ENCODE results near the gene MBL2.

MBL2 gene

GRCh38 chr10:52750629-52751028 is 22.0 kb downstream of the MBL2 start:
- Histone ChIP-seq H3K9me2 (replicated peaks; ENCODE audit: control insufficient read depth, low read length) (no peaks in the 10 kb centered on the region), H4K20me1 (ENCODE audit: control insufficient read depth, insufficient read depth, low read depth, low read length) (no peaks in the 10 kb centered on the region), H3K79me2 (ENCODE audit: control insufficient read depth, low read length) (peaks cover 10% of the 10 kb centered on the region), H3K4me3 (ENCODE audit: low read length) (no peak overlapping the region), H3K4me1 (ENCODE audit: control insufficient read depth, low read length) (peaks cover 32% of the 10 kb centered on the region), H3K9me3 (ENCODE audit: control insufficient read depth, insufficient read depth, low read length) (no peaks in the 10 kb centered on the region), H3F3A (ENCODE audit: control insufficient read depth, insufficient read depth) (no peaks in the 10 kb centered on the region), H3K36me3 (ENCODE audit: control insufficient read depth, low read length) (no peaks in the 10 kb centered on the region), H3K27me3 (ENCODE audit: control insufficient read depth, low read length) (no peaks in the 10 kb centered on the region), H3K27ac (ENCODE audit: low read depth, low read length) (no peak overlapping the region), H3K4me2 (ENCODE audit: low read length) (no peak overlapping the region)
- TF ChIP-seq CTCF (IDR thresholded peaks at IDR 0.05; ENCODE audit: low read depth, low read length, poor library complexity, severe bottlenecking) = no peak

- Histone ChIP-seq H3K27ac (ENCODE audit: low read depth, low read length) (no peak overlapping the region), H3K4me2 (ENCODE audit: low read length) (no peak overlapping the region)
Measured at GRCh38 chr10:52747694-52748093, 24.9 kb downstream of the MBL2 start.

GRCh38 chr10:52746169-52746568 is 26.4 kb downstream of the MBL2 start:
- no peaks in the 10 kb centered on the region for H3K79me2 ChIP-seq (ENCODE audit: control insufficient read depth, low read length)
- no peaks in the 10 kb centered on the region for H3K9me3 ChIP-seq (ENCODE audit: control insufficient read depth, insufficient read depth, low read length)
- H3K4me2 ChIP-seq (ENCODE audit: low read length) = no peak overlapping the region
- H3K27me3 ChIP-seq (ENCODE audit: control insufficient read depth, low read length) = no peaks in the 10 kb centered on the region
- H3K4me1 ChIP-seq (ENCODE audit: control insufficient read depth, low read length) = peaks cover 3% of the 10 kb centered on the region; the same call in 1 of the 2 replicates
- TF ChIP-seq EZH2phosphoT487 (IDR thresholded peaks at IDR 0.05; ENCODE audit: borderline replicate concordance, low read length) (no peak), CTCF (IDR thresholded peaks at IDR 0.05; ENCODE audit: low read depth, low read length, poor library complexity, severe bottlenecking) (peak; percentile 27)
- no peaks in the 10 kb centered on the region for H4K20me1 ChIP-seq (ENCODE audit: control insufficient read depth, insufficient read depth, low read depth, low read length)
- H3K4me3 ChIP-seq (ENCODE audit: low read length) = no peak overlapping the region
- no peaks in the 10 kb centered on the region for H3K36me3 ChIP-seq (ENCODE audit: control insufficient read depth, low read length)
- H3K27ac ChIP-seq (ENCODE audit: low read depth, low read length) = no peak overlapping the region
- H3F3A ChIP-seq (ENCODE audit: control insufficient read depth, insufficient read depth) = no peaks in the 10 kb centered on the region
- no peaks in the 10 kb centered on the region for H3K9me2 ChIP-seq (replicated peaks; ENCODE audit: control insufficient read depth, low read length)

More at GRCh38 chr10:52747694-52748093, 24.9 kb downstream of the MBL2 start:
- Histone ChIP-seq H3K36me3 (ENCODE audit: control insufficient read depth, low read length) (no peaks in the 10 kb centered on the region), H3K4me3 (ENCODE audit: low read length) (no peak overlapping the region), H3K27me3 (ENCODE audit: control insufficient read depth, low read length) (no peaks in the 10 kb centered on the region), H4K20me1 (ENCODE audit: control insufficient read depth, insufficient read depth, low read depth, low read length) (no peaks in the 10 kb centered on the region), H3F3A (ENCODE audit: control insufficient read depth, insufficient read depth) (no peaks in the 10 kb centered on the region), H3K79me2 (ENCODE audit: control insufficient read depth, low read length) (no peaks in the 10 kb centered on the region), H3K9me3 (ENCODE audit: control insufficient read depth, insufficient read depth, low read length) (no peaks in the 10 kb centered on the region), H3K9me2 (replicated peaks; ENCODE audit: control insufficient read depth, low read length) (no peaks in the 10 kb centered on the region), H3K4me1 (ENCODE audit: control insufficient read depth, low read length) (peaks cover 4% of the 10 kb centered on the region)
- TF ChIP-seq EZH2phosphoT487 (IDR thresholded peaks at IDR 0.05; ENCODE audit: borderline replicate concordance, low read length) (no peak), CTCF (IDR thresholded peaks at IDR 0.05; ENCODE audit: low read depth, low read length, poor library complexity, severe bottlenecking) (no peak)

Measured in DOHH2 (cell line).